HK-2 (cell line): ENCODE measurements around the gene C2orf80.
"Not testable (repeated sequence)": the region's sequence is repeated elsewhere in the genome, so short reads cannot be mapped to it uniquely, and the experiment has no call there.

Source experiments
- DNase-seq: peaks from one replicate; pipeline ENCODE4 v3.0.0-alpha.2; 2018; ENCODE audit not compliant: unreplicated experiment

C2orf80 gene

DNA sequence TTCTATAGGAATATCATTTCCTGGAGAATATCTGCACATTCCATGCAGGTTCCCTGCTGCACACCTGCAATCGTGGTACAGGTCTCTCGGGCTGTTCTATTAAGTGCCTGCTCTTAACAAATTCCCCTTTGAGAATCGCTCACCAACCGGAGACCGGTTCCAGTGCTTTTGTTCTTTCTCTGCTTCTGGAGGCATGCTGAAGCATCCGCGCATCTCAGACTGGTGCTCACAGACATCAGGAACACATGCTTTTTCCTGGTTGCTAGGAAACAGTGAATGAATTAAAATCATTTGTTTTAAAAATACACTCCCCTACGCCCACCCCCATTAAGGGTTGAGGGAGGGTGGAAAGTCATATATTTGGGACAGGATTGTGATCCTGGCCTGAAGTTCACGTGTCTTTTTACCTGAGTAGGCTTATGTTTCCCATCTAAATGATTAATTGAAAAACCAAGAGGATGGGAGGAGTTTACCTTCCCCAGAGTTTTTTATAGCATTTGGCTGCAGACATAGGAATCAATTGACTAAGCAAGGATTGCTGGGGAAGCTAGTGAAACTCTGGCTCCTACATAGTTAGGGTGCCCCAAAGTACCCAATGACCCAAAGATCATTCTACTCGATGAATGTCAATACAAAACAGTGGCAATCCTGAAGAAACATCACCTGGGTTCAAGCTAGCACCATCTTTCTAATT lies at the start of gene C2orf80:
Gene C2orf80 (minus strand): TSS at position 221 of the 694 bp plus-strand sequence. CDS start 3,044 bp downstream, outside the sequence.
- no peak for DNase-seq

DNA sequence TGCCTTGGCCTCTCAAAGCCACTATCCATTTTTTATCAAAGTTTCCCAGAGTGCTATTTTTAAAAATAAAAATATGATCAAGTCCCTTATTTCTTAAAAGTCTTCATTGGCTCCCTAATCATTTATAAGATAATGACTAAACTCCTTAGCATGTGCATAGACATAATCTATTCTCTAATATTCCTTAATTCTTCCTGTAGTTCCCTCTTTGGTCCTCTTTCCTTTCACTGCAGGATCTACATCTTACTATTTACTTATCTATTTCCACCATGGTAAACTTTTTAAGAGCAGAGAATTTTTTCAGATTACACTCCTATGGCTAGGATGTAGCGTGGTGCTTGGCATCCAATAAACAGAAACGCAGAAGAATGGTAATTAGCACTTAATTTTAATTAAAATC lies 46.0 kb upstream of the C2orf80 start:
- DNase-seq: no peak

DNA sequence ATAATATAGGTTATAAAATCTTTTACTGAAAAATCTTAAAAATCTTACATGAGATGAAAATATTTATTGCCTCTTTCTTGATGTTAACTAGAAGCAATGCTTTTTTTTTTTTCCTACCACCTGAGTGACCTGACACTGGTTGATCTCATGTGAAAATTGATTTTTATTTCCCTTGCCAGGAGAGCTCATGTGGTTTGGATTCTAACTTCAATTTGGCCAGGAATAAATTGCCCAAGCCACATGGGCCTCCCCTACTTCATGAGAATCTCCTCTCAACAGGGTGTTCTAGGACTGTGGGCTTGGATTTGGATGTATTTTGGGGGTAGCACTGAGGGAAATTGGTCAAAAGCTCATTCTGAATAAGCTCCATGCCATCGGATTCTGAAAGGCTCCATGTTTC lies 45.0 kb upstream of the C2orf80 start:
- no peak for DNase-seq

DNA sequence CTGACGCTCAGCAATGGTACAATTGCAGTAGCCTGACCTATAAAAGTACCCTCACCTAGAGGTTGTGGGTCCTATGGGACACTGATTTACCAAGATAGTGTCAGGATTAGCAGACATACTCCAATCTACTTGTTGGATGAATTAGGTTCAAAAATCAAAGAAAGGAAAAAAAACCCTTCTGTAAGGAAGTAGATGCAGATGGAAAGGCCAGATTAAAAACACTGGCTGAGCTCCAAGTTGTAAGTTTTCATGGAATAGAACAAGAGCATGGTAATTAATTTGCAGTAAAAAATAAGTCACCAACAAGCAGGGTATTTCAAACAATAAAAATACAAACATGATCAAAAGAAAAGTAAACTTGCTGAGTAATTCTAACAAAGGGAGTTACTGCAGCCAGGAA lies 38.6 kb upstream of the C2orf80 start:
- DNase-seq: no peak

DNA sequence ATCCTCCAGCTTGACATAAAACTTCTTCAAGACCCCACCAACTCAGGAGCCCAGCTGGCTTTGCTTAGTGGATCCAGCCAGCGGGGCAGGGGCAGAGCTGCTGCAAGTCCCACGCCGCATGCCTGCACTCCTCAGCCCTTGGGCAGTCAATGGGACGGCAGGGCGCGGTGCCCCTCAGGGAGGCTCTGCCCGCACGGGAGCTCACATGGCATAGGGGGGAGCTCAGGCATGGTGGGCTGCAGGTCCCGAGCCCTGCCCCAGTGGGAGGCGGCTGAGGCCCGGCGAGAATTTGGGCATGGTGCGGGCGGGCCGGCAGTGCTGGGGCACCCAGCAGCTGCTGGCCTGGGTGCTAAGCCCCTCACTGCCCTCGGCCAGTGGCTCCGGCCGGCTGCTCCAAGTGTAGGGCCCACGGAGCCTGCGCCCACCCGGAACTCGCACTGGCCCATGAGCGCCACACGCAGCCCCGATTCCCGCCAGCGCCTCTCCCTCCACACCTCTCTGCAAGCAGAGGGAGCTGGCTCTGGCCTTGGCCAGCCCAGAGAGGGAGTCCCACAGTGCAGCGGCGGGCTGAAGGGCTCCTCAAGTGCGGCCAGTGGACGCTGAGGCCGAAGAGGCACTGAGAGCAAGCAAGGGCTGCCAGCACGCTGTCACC lies 37.9 kb upstream of the C2orf80 start:
- no peak for DNase-seq

DNA sequence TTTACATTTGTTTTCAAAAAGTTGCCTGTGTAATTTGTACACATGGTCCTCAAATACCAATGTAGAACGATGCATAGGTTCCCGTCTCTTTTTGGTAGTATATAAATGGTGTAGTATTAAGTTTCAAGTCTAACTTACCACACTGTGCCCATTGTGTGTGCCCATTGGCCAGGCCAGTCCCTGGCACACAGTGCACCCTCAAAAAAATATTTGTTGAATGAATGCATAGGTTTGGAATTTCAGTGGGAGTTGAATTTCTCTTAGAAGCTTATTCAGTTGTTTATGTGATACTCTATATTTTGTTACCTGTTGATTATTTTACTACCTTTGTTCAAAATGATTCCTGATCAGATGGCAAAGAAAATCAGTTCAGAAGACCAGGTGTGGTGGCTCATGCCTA lies 35.0 kb upstream of the C2orf80 start:
- DNase-seq: no peak

DNA sequence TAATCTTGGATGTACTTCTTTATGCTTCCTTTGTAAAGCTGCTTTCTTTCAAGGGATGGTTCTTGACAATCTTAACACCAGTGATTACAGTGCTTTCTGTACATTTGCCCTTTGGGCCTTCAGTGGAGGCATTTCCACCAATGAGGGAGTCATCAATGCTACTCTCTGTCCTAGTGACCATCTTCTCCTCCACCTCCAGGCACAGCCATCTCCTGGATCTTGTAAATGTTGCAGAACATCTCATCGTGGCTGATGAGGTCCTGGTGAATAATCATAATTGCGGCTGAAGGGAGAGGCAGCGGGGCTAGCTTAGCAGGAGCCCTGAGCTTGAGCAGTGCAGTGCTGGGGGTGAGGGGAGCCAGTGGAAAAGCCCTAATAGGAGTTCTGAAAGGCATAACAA lies 32.5 kb upstream of the C2orf80 start:
- DNase-seq: peak; percentile 4

DNA sequence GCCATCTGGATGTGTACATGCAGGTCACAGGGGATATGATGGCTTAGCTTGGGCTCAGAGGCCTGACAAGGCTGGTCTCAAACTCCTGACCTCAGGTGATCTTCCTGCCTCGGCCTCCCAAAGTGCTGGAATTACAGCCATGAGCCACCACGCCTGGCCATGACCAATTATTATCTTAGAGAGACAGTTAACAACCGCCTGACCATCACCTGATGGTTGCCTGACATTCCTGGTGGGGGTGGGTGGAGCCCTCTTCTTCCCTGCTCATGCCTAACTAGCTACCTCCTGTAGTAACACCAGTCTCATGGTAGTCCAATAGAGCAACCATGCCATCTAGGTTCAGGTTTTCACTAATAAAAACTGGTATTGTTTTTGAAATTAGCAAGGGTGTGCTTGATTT lies 32.0 kb upstream of the C2orf80 start:
- DNase-seq: not testable (repeated sequence)

DNA sequence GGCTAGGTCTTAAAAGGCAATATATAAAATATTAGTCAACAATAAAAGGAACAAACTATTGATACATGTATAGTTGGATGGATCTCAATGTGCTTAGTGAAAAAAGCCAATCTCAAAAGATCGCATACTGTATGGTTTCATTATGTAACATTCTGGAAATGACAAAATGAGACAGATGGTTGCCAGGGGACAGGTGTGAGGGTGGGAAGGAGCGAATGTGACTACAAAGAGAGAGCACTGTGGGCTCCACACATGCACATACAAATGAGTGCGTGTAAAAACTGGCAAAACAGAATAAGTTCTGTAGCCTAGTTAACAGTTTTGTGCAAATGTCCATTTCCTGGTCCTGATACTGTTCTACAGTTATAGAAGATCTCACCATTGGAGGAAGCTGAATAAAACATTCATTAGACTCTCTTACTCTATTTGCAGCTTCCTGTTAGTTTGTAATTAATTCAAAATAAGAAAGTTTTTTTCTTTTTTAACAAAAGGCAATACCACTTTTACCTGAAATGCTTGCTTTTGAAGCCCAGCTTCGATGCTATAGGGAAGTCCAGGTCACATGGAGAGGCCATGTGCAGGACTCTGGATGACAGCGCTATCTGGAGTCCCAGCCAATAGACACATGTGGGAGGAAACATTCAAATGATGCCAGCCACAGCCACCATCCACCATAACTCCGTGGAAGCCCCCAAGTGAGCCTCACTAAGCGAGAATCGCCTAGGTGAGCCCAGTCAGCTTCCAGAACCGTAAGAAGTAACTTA lies 21.0 kb upstream of the C2orf80 start:
- no peak for DNase-seq

DNA sequence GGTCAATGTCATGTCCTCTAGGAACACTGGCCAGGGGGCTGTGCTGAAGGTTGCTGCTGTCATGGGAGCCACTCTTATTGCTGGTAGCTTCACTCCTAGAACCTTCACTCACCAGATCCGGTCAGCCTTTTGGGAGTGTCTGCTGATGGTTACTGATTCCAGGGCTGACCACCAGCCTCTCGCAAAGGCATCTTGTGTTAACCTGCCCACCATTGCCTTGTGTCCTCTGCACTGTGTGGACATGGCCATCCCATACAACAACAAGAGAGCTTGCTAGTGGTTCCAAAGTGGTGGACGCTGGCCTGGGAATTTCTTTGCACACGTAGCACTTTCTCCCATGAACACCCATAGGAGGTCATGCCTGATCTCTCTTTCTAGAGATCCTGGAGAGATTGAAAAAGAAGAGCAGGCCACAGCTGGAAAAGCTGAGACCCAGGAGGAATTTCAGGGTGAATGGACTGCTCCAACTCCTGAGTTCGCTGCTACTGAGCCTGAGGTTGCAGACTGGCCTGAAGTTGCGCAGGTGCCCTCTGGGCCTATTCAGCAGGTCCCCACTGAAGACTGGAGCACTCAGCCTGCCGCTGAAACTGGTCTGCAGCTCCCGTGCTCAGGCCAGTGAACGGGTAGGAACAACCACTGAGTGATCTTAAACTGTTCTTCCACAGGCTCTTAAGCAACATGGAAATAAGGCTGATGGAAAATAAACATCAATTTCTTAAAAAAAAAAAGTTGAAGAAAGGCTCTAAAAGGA lies 18.7 kb upstream of the C2orf80 start:
- DNase-seq: no peak

DNA sequence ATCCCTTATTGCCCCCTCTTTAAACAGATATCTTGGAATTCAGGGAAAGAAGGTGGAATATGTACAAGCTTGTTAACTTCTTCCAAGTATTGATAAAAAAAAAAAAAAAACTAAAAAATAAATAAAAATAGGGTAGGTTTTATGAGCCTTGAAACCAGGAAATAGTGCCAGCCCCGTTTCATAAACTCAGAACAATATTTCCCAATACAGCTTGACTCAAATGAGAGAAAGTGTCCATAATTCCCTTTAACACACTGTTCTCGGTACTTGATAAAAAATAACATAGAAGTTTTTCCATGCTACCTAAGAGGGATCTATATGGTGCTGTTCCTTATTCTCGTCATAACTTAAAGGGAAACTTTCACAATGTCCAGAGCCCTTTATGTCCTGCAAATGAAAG lies 17.9 kb upstream of the C2orf80 start:
- DNase-seq: no peak

DNA sequence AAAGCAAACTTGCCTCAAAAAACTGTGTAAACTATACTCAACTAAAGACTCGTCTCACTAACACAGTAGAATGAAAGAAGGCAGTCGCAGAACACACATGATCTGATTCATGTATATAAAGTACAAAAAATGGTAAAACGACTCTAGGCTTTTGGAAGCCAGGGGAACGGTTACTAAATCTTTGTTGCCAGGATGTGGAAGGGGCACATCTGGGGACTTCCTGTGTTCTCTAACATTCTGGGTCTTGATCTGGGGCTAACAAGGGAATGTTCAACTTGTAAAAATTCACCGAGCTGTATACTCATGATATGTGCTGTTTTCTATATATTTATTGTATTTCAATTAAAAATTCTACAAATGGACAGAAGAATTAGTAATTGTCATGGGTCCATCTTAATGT lies 14.3 kb upstream of the C2orf80 start:
- no peak for DNase-seq

DNA sequence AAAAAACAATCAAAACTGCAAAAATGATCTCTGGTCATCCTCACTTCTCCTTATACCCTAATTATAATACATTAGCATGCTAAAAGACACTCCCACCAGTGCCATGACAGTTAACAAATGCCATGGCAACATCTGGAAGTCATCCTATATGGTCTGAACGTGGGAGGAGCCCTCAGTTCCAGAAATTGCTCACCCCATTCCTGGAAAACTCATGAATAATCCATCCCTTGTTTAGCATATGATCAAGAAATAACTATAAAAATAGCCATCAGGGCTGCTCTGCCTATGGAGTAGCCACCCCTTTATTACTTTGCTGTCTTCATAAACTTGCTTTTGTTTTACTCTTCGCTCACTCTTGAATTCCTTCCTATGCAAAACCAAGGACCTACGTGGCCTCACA lies 5.7 kb upstream of the C2orf80 start:
- no peak for DNase-seq

DNA sequence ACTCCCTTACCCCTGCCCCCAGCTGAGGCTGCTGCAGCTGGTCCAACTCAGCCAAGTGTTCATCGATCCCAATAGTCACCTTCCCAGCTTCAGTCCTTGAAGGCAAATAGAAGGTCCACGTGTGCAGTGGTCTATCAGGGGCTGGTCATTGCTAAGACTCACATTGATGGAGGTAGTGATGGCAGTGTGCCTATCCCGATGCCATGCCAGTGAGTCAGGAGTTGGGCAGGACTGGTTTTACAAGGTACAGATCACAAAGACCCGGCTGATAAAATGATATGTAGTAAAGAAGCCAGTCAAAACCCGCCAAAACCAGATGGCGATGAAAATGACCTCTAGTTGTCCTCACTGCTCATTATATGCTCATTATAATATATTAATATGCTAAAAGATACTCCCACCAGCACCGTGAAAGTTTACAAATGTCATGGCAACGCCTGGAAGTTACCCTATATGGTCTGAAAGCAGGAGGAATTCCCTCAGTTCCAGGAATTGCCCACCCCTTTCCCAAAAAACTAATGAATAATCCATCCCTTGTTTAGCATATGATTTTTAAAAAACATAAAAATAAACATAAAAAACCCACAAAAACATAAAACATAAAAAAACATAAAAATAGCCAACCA lies 2.9 kb upstream of the C2orf80 start:
- DNase-seq: no peak

DNA sequence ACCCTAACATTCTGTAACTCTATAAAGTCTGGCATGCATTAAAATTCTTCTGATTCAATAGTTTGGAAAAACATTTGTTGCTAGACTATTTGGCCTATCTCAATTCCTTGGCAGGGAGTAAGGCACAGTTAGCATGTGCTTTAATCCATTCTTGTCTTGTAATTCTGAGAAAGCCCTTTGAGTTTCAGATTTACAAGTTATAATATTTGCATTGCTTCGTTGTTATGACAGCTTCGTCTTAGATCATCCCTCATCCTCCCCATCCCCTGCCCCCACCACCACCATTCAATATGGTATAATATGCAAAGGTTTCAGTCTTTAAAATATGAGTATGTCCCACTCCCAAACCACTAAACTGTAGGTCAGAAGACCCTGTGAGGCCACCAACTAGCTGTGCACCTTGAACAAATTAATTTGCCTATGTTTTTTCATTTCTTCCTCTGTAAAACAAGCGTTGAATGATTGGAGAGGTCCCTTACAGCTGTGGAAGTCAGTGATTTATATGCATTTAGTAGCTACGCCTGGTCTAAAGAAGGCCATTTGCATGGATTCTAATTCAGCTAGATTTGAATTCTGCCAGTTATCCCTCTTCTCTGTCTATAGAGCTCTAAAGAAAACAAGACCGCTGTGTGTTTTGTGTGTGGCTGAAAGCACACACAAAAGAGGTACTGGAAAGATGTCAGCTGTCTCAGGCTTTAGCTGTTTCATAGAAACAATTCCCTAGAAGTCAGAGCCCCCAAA lies 591 bp downstream of the C2orf80 start:
- no peak for DNase-seq

DNA sequence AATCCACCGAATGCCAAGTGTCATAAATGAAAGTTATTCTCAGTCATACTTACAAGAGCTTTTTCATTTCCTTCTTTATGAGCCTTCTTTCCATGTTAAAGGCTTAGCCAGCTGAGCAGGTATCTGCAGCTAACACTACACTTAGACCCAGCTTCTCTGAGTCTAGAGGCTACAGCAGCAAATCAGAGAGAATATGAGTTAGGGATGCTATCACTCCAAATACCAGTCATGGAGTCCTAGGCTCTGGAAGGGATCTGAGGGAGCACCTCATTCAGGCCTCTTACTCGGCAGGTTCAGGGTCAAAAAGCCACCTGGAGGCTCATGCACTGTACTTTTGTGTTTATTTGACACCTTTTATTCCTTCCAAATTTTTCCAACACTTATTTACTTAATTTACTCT lies 2.9 kb downstream of the C2orf80 start:
- no peak for DNase-seq

DNA sequence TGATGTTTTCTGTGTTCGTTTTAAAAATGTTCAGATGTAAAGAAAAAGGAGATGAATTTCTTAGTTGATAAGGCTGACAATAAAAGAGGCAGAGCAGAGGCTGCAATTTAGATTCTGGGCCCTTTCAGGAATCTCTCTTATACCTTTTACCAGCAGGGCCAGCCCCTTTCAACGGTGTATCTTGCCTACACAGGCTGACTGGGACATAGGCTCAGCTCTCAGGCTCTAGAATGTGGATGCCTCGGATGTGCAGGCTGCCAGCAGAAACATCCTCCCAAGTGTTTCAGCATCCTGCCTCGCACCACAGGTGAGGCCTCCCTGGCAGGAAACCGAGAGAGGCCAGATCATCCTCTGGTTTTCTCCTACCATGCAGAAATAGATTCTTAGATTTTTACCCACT lies 3.4 kb downstream of the C2orf80 start:
- no peak for DNase-seq

DNA sequence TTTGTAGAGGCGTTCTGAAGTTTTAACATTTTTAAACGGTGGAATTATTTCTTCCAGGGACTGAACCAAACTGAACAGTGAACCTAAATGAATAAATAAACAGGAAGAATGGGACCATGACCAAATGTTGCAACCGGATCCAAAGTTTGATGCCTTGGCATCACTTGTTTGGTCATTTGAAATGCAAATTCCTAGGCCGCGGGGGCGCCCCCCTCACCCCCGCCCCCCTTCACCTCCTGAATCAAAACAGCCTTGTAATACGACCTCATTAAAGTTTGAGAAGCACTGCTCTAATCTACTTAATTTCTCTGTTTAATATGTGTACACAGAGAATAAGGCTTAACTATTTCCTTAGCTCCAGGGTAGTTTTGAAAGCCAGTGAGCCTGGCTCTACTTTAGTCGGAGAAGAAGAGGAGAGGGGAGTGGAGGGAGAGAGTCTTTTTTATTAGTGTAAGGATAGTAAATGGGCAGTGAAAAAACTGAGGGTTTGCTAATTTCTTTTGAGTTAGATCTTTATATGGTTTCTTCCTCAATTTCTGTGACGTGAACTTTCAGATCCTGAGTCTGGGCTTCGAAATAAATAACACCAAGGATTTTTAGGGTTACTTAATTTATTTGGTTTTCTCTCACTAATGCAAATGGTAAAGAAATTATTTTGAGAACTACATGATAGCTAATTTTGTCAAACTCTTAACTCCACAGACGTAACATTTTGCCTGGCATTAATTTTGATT lies 5.7 kb downstream of the C2orf80 start:
- no peak for DNase-seq

DNA sequence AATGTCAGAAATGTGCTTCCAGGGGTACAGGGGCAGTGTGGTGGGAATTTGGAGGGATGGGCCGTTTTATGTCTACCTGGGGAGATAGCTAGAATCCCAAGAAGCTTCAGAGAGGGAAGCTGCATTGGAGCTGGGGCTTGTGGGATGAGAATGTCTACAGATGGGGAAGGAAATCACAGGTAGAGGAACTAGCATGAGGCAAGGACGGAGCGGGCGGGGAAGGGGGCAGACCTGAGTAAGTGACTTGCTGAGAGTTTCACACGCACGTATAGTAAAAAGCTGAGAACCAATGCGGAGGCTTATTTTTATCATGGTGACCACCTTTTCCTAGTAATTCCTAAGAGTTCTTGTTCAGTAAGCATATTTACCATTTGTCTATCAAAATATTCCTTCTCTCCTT lies 6.3 kb downstream of the C2orf80 start:
- DNase-seq: no peak

DNA sequence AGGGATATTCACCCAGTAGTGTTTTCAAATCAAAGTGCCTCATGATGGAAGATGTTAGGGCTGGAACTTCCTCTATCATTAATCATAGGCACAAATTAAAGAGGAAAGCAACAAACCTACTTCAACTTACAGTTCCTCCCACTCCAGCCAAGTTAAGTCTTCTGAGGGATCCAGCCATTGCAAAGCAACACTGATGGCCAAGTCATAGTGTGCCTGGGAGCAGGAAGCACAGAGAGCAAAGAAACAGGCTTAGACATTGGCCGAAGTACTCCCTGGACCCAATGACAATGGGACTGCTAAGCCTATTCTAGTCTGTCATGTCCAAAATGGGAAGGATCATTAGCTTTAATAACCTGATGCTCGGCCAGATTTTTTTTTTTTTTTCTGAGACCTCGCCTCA lies 7.0 kb downstream of the C2orf80 start:
- no peak for DNase-seq
